Measurements from ENCODE around the gene PDCD7. TPM values are rescaled to one million over a fixed set of nuclear protein-coding genes. Genes with fewer than 3 reads are reported as not detected.
A peak's percentile ranks its signal among the peaks of the same experiment; 100 is the strongest.

The PDCD7 gene
- total and polyA plus RNA-seq, 12 donors: 9.0 to 25.1 (median 15.9) TPM

- intact Hi-C loops (cut with DNase I): no loop called here
Observed at GRCh38 chr15:65130941-65131340, 2.7 kb downstream of the PDCD7 start.

GRCh38 chr15:65115542-65115941 is 18.1 kb downstream of the PDCD7 start:
- DNase-seq (no peak), ATAC-seq (no peak)
- intact Hi-C loops (cut with DNase I): no loop called here
- H3K4me3 ChIP-seq: no peak overlapping the region
- H3K9me3 ChIP-seq: no peaks in the 10 kb centered on the region
- no peak for TF ChIP-seq CTCF (IDR thresholded peaks at IDR 0.05)
- whole genome bisulfite sequencing, 2 donors: 76 to 83% methylated on average over 5 of the region's 5 CpGs
- H3K36me3 ChIP-seq: peaks cover 0 to 93% (median 57%) of the 10 kb centered on the region in 9 donors
- no peaks in the 10 kb centered on the region for H3K27me3 ChIP-seq
- H3K4me1 ChIP-seq: peaks cover 0 to 5% (median 0%) of the 10 kb centered on the region in 9 donors
- H3K27ac ChIP-seq: no peak overlapping the region

More at GRCh38 chr15:65130941-65131340, 2.7 kb downstream of the PDCD7 start:
- 81 to 87% methylated on average over 5 of the region's 5 CpGs for WGBS, 2 donors
- no peak for DNase-seq
- no peak overlapping the region for H3K27ac ChIP-seq
- H3K4me1 ChIP-seq: peaks cover 8 to 32% (median 25%) of the 10 kb centered on the region in 9 donors
- ATAC-seq: no peak
- no peaks in the 10 kb centered on the region for H3K27me3 ChIP-seq
- no peak overlapping the region for H3K4me3 ChIP-seq
- no peak for TF ChIP-seq CTCF (IDR thresholded peaks at IDR 0.05)
- H3K9me3 ChIP-seq: no peaks in the 10 kb centered on the region
- peaks cover 0 to 53% (median 22%) of the 10 kb centered on the region in 9 donors for H3K36me3 ChIP-seq

GRCh38 chr15:65115086-65115485 is 18.5 kb downstream of the PDCD7 start, which contains the start of gene UBAP1L:
Gene UBAP1L (minus strand): TSS chr15:65115200. CDS start chr15:65106215, 8,985 bp downstream.
- Histone ChIP-seq H3K27me3 (no peaks in the 10 kb centered on the region), H3K36me3 (peaks cover 0 to 88% (median 57%) of the 10 kb centered on the region in 9 donors), H3K9me3 (no peaks in the 10 kb centered on the region), H3K27ac (no peak within 1 kb of the TSS), H3K4me1 (peaks cover 0 to 9% (median 0%) of the 10 kb centered on the region in 9 donors), H3K4me3 (no peak within 1 kb of the TSS)
- ATAC-seq: no peak
- 90 to 91% methylated on average over 2 of the region's 2 CpGs for WGBS, 2 donors
- TF ChIP-seq CTCF (IDR thresholded peaks at IDR 0.05): no peak
- intact Hi-C loops (cut with DNase I): no loop called here
- DNase-seq: no peak

GRCh38 chr15:65110676-65111292 is 22.8 kb downstream of the PDCD7 start:
- DNase-seq (no peak), ATAC-seq (peak in 6 of 8 donors; percentile 49 to 86 (median 76))
- Histone ChIP-seq H3K4me1 (peaks cover 0 to 9% (median 0%) of the 10 kb centered on the region in 9 donors), H3K27ac (peak overlapping the region in 1 of 10 donors; percentile 43), H3K4me3 (no peak overlapping the region), H3K27me3 (no peaks in the 10 kb centered on the region), H3K9me3 (no peaks in the 10 kb centered on the region), H3K36me3 (peaks cover 0 to 59% (median 21%) of the 10 kb centered on the region in 9 donors)
- intact Hi-C loops (cut with DNase I): no loop called here
- WGBS, 2 donors: 46 to 50% methylated on average over 3 of the region's 3 CpGs
- TF ChIP-seq CTCF (IDR thresholded peaks at IDR 0.05): no peak
